Measurements from ENCODE around the gene CHMP2A.

The CHMP2A gene

DNA sequence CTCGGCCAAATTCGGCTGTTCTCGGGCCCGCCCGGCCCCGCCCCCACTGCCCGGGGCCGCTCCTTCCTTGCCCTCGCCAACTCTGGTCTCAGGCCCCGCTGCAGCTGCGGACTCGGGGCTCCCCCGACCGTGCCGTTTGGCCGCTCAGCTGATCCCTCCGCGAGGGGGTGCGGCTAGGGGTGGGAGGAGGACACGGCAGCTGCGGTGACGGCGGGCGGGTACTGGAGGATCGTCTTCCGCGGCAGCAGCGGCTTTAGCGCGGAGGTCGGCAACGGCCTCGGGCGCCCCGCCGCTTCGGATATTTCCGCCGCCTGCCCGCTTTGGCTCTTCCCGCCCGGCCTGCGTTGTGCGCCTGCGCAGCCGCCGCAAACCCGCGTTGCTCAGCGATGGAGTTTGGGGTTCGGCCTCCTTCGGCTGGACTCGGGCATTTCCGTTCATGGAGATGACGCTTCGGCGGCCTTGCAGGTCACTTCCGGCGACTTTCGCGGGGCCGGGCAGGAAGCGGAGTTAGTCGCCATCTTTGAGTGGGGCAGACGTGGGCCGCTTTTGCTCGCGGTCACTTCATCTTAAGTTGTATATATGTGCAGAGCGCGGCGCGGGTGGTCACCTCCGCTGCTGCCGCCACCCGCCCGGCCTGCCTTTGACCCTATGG, 3.8 kb upstream of the CHMP2A start:
- Histone ChIP-seq H3K4me3 (ENCODE audit: low read length) (peak overlapping the region; percentile 66), H3K27me3 (ENCODE audit: insufficient read depth, low read length) (peaks cover 27% of the 10 kb centered on the region), H3K9me3 (ENCODE audit: insufficient read depth, low read depth, low read length) (no peaks in the 10 kb centered on the region), H3K27ac (ENCODE audit: low read depth, low read length) (peak overlapping the region; percentile 100), H3K36me3 (ENCODE audit: insufficient read depth, low read length) (peaks cover 11% of the 10 kb centered on the region), H3K9ac (ENCODE audit: low read depth, low read length) (peak overlapping the region; percentile 99), H3K4me1 (ENCODE audit: insufficient read depth, low read length) (no peaks in the 10 kb centered on the region)
- WGBS, result under 1% methylated on average over 76 of the region's 76 CpGs

GRCh38 chr19:58558066-58558622, 3.2 kb upstream of the CHMP2A start, which contains the start of gene UBE2M:
TSS of gene UBE2M (minus strand) at chr19:58558611. CDS start at chr19:58558381, 230 bp downstream.
- H3K9me3 ChIP-seq (ENCODE audit: insufficient read depth, low read depth, low read length), result no peaks in the 10 kb centered on the region
- H3K36me3 ChIP-seq (ENCODE audit: insufficient read depth, low read length), result peaks cover 11% of the 10 kb centered on the region
- H3K4me3 ChIP-seq (ENCODE audit: low read length), result peak within 1 kb of the TSS; percentile 66
- no peaks in the 10 kb centered on the region for H3K4me1 ChIP-seq (ENCODE audit: insufficient read depth, low read length)
- under 1% methylated on average over 62 of the region's 62 CpGs for WGBS
- H3K27me3 ChIP-seq (ENCODE audit: insufficient read depth, low read length), result peaks cover 21% of the 10 kb centered on the region
- peak within 1 kb of the TSS; percentile 99 for H3K9ac ChIP-seq (ENCODE audit: low read depth, low read length)
- H3K27ac ChIP-seq (ENCODE audit: low read depth, low read length), result peak within 1 kb of the TSS; percentile 100

GRCh38 chr19:58557221-58558065, 2.5 kb upstream of the CHMP2A start:
- peak overlapping the region; percentile 99 for H3K9ac ChIP-seq (ENCODE audit: low read depth, low read length)
- peak overlapping the region; percentile 66 for H3K4me3 ChIP-seq (ENCODE audit: low read length)
- no peaks in the 10 kb centered on the region for H3K4me1 ChIP-seq (ENCODE audit: insufficient read depth, low read length)
- peak overlapping the region; percentile 32; the same call in 1 of the 2 replicates for H3K27ac ChIP-seq (ENCODE audit: low read depth, low read length)
- H3K27me3 ChIP-seq (ENCODE audit: insufficient read depth, low read length), result peaks cover 14% of the 10 kb centered on the region
- H3K36me3 ChIP-seq (ENCODE audit: insufficient read depth, low read length), result peaks cover 14% of the 10 kb centered on the region
- 43% methylated on average over 12 of the region's 12 CpGs for WGBS
- no peaks in the 10 kb centered on the region for H3K9me3 ChIP-seq (ENCODE audit: insufficient read depth, low read depth, low read length)

DNA sequence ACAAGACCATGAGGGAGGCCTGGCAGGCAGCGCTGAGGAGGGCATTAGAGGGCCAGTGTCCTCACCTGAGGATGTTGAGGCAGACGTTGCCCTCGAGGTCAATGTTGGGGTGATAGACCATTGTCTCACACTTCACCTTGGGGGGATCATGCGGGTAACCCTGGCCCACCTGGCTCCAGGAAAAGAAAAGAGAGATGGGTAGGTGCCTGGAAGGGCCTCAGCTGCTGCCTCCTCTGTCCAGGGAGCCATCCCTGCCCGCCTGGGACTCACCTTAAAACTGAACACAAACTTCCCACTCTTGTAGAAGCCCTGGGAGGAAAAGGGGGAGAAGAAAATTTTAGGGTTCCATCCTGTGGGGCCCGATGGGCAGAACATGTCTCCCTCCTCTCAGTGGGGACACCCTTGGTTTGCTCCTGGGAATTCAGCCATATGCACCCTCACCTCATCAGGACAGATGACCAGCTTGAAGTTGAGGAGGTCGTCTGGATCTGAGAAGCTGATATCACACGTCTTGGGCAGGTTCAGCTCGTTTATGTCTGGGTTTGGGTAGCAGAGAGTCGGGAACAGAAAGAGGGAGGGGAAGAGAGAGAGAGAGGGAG, 1.8 kb upstream of the CHMP2A start:
- no peak overlapping the region for H3K27ac ChIP-seq (ENCODE audit: low read depth, low read length)
- 90% methylated on average over 10 of the region's 10 CpGs for WGBS
- peaks cover 22% of the 10 kb centered on the region for H3K36me3 ChIP-seq (ENCODE audit: insufficient read depth, low read length)

DNA sequence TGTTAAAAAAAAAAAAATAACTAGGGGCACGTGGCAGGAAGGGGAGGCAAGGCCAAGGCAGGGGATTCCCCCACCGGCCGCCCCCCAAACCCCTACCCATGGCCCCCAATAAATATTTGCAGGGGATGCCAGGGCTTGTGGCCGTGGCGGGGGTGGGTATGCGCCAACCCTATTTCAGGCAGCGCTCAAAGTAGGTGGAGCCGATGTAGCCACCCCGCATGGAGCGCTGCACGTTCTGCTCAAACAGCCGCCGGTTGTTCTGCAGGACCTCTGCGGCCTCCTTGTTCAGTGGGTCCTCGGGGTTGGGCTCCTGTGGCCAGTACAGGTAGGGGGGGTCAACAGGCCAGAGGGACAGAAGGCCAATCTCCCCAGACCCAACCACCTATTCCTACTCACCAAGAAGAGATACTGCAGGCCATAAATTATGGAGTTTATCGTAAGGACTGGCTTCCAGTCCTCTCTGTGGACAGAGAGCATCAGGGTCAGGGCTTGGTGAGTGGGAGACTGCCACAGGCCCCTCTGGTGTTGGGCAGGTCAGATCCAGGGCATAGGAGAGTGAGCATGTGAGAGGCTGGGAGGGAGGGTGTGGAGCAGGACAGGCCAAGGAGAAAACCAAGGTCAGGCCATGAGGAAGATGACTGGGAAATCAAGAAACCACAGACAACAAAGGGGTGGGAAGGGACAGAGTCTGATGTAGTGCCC, 1.2 kb upstream of the CHMP2A start:
- Histone ChIP-seq H3K4me3 (ENCODE audit: low read length) (no peak overlapping the region), H3K36me3 (ENCODE audit: insufficient read depth, low read length) (peaks cover 28% of the 10 kb centered on the region), H3K9me3 (ENCODE audit: insufficient read depth, low read depth, low read length) (no peaks in the 10 kb centered on the region), H3K4me1 (ENCODE audit: insufficient read depth, low read length) (no peaks in the 10 kb centered on the region), H3K27ac (ENCODE audit: low read depth, low read length) (no peak overlapping the region), H3K27me3 (ENCODE audit: insufficient read depth, low read length) (0 out of 2 replicates have a peak, but pooled peaks cover under 1% of the 10 kb centered on the region), H3K9ac (ENCODE audit: low read depth, low read length) (no peak overlapping the region)
- 96% methylated on average over 16 of the region's 16 CpGs for WGBS

More for the DNA sequence above, 1.8 kb upstream of the CHMP2A start:
- H3K9me3 ChIP-seq (ENCODE audit: insufficient read depth, low read depth, low read length), result no peaks in the 10 kb centered on the region
- H3K9ac ChIP-seq (ENCODE audit: low read depth, low read length), result peak overlapping the region; percentile 99; the same call in 1 of the 2 replicates
- peaks cover 7% of the 10 kb centered on the region for H3K27me3 ChIP-seq (ENCODE audit: insufficient read depth, low read length)
- peak overlapping the region; percentile 66 for H3K4me3 ChIP-seq (ENCODE audit: low read length)
- H3K4me1 ChIP-seq (ENCODE audit: insufficient read depth, low read length), result no peaks in the 10 kb centered on the region

- H3K4me3 ChIP-seq (ENCODE audit: low read length), result peak overlapping the region; percentile 78
- H3K4me1 ChIP-seq (ENCODE audit: insufficient read depth, low read length), result no peaks in the 10 kb centered on the region
- no peaks in the 10 kb centered on the region for H3K9me3 ChIP-seq (ENCODE audit: insufficient read depth, low read depth, low read length)
- peak overlapping the region; percentile 95 for H3K27ac ChIP-seq (ENCODE audit: low read depth, low read length)
- H3K27me3 ChIP-seq (ENCODE audit: insufficient read depth, low read length), result no peaks in the 10 kb centered on the region
- 75% methylated on average over 4 of the region's 4 CpGs for WGBS
- peak overlapping the region; percentile 62 for H3K9ac ChIP-seq (ENCODE audit: low read depth, low read length)
- peaks cover 35% of the 10 kb centered on the region for H3K36me3 ChIP-seq (ENCODE audit: insufficient read depth, low read length)
These were observed 522 bp upstream of the CHMP2A start for GRCh38 chr19:58555369-58555885.

GRCh38 chr19:58553799-58554493, 959 bp downstream of the CHMP2A start:
- 73% methylated on average over 18 of the region's 18 CpGs for WGBS
- peak overlapping the region; percentile 79 for H3K27ac ChIP-seq (ENCODE audit: low read depth, low read length)
- H3K9ac ChIP-seq (ENCODE audit: low read depth, low read length), result peak overlapping the region; percentile 84
- no peaks in the 10 kb centered on the region for H3K9me3 ChIP-seq (ENCODE audit: insufficient read depth, low read depth, low read length)
- H3K4me3 ChIP-seq (ENCODE audit: low read length), result peak overlapping the region; percentile 78
- H3K4me1 ChIP-seq (ENCODE audit: insufficient read depth, low read length), result no peaks in the 10 kb centered on the region
- no peaks in the 10 kb centered on the region for H3K27me3 ChIP-seq (ENCODE audit: insufficient read depth, low read length)
- peaks cover 49% of the 10 kb centered on the region for H3K36me3 ChIP-seq (ENCODE audit: insufficient read depth, low read length)

DNA sequence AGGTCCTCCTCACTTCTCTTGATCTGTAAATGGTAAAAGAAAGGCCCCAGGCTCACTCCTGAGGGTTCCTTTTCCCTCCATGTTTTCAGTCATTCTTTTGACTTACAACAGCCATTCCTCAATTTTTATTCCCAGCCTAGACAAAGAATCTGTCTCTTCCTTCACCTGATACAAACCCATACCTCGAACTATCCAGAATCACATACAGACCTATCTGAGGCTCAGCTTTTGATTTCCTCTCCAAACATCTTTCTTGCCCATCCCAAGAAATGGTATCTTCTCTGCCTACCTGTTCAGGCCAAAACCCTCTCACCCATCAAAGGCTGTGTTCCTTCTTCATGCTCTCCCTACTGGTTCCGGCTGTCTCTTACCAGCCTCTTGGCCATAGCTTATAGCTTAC, 2.2 kb downstream of the CHMP2A start:
- H3K36me3 ChIP-seq (ENCODE audit: insufficient read depth, low read length), result peaks cover 62% of the 10 kb centered on the region
- WGBS, result 94% methylated on average over 2 of the region's 2 CpGs
- no peak overlapping the region for H3K27ac ChIP-seq (ENCODE audit: low read depth, low read length)
- H3K27me3 ChIP-seq (ENCODE audit: insufficient read depth, low read length), result no peaks in the 10 kb centered on the region
- no peak overlapping the region for H3K9ac ChIP-seq (ENCODE audit: low read depth, low read length)
- H3K4me1 ChIP-seq (ENCODE audit: insufficient read depth, low read length), result no peaks in the 10 kb centered on the region
- H3K9me3 ChIP-seq (ENCODE audit: insufficient read depth, low read depth, low read length), result no peaks in the 10 kb centered on the region
- no peak overlapping the region for H3K4me3 ChIP-seq (ENCODE audit: low read length)

DNA sequence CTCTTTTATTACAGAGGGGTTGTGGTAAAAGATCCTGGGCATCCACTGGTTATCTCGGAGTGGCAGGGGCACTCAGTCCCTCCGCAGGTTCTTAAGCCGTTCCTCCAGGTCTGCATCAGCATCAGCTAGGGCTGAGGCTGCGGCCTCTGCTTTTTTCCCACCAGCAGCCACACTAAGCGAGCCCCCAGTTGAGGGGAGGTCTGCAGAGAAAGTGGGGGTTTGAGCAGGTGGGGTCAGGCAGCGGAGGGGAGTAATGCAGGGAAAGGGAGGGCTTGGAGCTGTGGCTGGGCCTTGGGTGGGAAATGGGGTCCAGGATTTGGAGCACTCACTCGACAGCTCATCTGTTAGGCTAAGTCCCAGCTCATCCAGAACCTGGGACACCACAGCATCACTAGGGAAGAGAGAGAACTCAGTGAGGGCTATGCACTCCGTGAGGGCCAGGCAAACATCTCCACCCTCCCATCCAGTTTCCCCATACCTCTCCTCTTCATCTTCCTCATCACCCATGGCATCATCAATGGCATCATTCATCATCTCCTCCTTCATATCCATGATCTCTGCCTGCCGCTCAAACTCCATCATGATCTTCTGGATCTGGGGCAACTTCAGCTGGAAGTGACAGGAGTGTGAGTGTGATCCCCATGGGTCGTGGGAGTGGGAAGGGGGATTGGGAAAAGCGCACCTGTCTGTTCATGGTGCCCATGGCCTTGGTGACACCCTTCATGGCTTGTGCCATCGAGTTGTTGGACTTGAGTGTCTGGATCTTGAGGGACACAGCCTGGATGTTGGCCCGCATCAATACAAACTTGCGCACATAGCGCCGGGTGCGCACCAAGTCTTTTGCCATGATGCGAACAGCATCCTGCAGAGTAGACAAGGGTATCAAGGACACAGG, 3.1 kb downstream of the CHMP2A start:
- Histone ChIP-seq H3K9me3 (ENCODE audit: insufficient read depth, low read depth, low read length) (no peaks in the 10 kb centered on the region), H3K36me3 (ENCODE audit: insufficient read depth, low read length) (peaks cover 69% of the 10 kb centered on the region), H3K9ac (ENCODE audit: low read depth, low read length) (no peak overlapping the region), H3K4me1 (ENCODE audit: insufficient read depth, low read length) (no peaks in the 10 kb centered on the region), H3K4me3 (ENCODE audit: low read length) (no peak overlapping the region), H3K27me3 (ENCODE audit: insufficient read depth, low read length) (no peaks in the 10 kb centered on the region), H3K27ac (ENCODE audit: low read depth, low read length) (no peak overlapping the region)
- 95% methylated on average over 18 of the region's 18 CpGs for WGBS
